ENCODE results near the gene IGF1R. TPM values are rescaled to one million over a fixed set of nuclear protein-coding genes. Genes with fewer than 3 reads are reported as not detected.

The IGF1R gene
- total RNA-seq, 1 donor from 2014 or later: 62.7 TPM

- no peaks in the 10 kb centered on the region for H3K27me3 ChIP-seq (ENCODE audit: control insufficient read depth, insufficient read depth, low read length)
- no peak for DNase-seq (ENCODE audit: low read depth)
- no peaks in the 10 kb centered on the region for H3K36me3 ChIP-seq (ENCODE audit: control insufficient read depth, insufficient read depth, low read length)
- no peak overlapping the region for H3K4me3 ChIP-seq (ENCODE audit: low read depth, low read length)
- TF ChIP-seq CTCF (IDR thresholded peaks at IDR 0.05; ENCODE audit: insufficient read depth, low read length, poor library complexity, severe bottlenecking): no peak
Measured at GRCh38 chr15:98703126-98703685, 54.9 kb downstream of the IGF1R start.

- Histone ChIP-seq H3K36me3 (ENCODE audit: control insufficient read depth, insufficient read depth, low read length) (no peaks in the 10 kb centered on the region), H3K4me3 (ENCODE audit: low read depth, low read length) (no peak overlapping the region), H3K27me3 (ENCODE audit: control insufficient read depth, insufficient read depth, low read length) (no peaks in the 10 kb centered on the region)
- DNase-seq (ENCODE audit: low read depth): no peak
- no peak for TF ChIP-seq CTCF (IDR thresholded peaks at IDR 0.05; ENCODE audit: insufficient read depth, low read length, poor library complexity, severe bottlenecking)
Measured at GRCh38 chr15:98705070-98705469, 56.7 kb downstream of the IGF1R start.

GRCh38 chr15:98706387-98706786, 58.0 kb downstream of the IGF1R start:
- Histone ChIP-seq H3K4me3 (ENCODE audit: low read depth, low read length) (no peak overlapping the region), H3K27me3 (ENCODE audit: control insufficient read depth, insufficient read depth, low read length) (no peaks in the 10 kb centered on the region), H3K36me3 (ENCODE audit: control insufficient read depth, insufficient read depth, low read length) (no peaks in the 10 kb centered on the region)
- TF ChIP-seq CTCF (IDR thresholded peaks at IDR 0.05; ENCODE audit: insufficient read depth, low read length, poor library complexity, severe bottlenecking): no peak
- DNase-seq (ENCODE audit: low read depth): no peak

- DNase-seq (ENCODE audit: low read depth): no peak
- H3K27me3 ChIP-seq (ENCODE audit: control insufficient read depth, insufficient read depth, low read length): no peaks in the 10 kb centered on the region
- no peaks in the 10 kb centered on the region for H3K36me3 ChIP-seq (ENCODE audit: control insufficient read depth, insufficient read depth, low read length)
- no peak for TF ChIP-seq CTCF (IDR thresholded peaks at IDR 0.05; ENCODE audit: insufficient read depth, low read length, poor library complexity, severe bottlenecking)
- H3K4me3 ChIP-seq (ENCODE audit: low read depth, low read length): no peak overlapping the region
Measured at GRCh38 chr15:98706986-98707385, 58.6 kb downstream of the IGF1R start.

GRCh38 chr15:98708037-98708590, 59.8 kb downstream of the IGF1R start:
- DNase-seq (ENCODE audit: low read depth): no peak
- TF ChIP-seq CTCF (IDR thresholded peaks at IDR 0.05; ENCODE audit: insufficient read depth, low read length, poor library complexity, severe bottlenecking): no peak
- no peaks in the 10 kb centered on the region for H3K27me3 ChIP-seq (ENCODE audit: control insufficient read depth, insufficient read depth, low read length)
- H3K36me3 ChIP-seq (ENCODE audit: control insufficient read depth, insufficient read depth, low read length): no peaks in the 10 kb centered on the region
- no peak overlapping the region for H3K4me3 ChIP-seq (ENCODE audit: low read depth, low read length)

GRCh38 chr15:98711810-98712209, 63.5 kb downstream of the IGF1R start:
- DNase-seq (ENCODE audit: low read depth): no peak
- Histone ChIP-seq H3K27me3 (ENCODE audit: control insufficient read depth, insufficient read depth, low read length) (no peaks in the 10 kb centered on the region), H3K36me3 (ENCODE audit: control insufficient read depth, insufficient read depth, low read length) (no peaks in the 10 kb centered on the region), H3K4me3 (ENCODE audit: low read depth, low read length) (no peak overlapping the region)
- TF ChIP-seq CTCF (IDR thresholded peaks at IDR 0.05; ENCODE audit: insufficient read depth, low read length, poor library complexity, severe bottlenecking): no peak
